Astrocyte (in vitro differentiated cells and primary cell): ENCODE measurements around the gene WWC2. TPM values are rescaled to one million over a fixed set of nuclear protein-coding genes. Genes with fewer than 3 reads are reported as not detected.

Experiments
- DNase-seq: peaks from one replicate; pipeline ENCODE4 v3.0.0-alpha.2; 2010; ENCODE audit warnings: low read depth
- FAIRE-seq: peaks from 2 replicates; lab custom pipeline; 2011; peaks lifted over from hg19 to GRCh38; lab: Jason Lieb, UNC
- H2AFZ ChIP-seq: 2 replicates; pipeline ENCODE4 v1.6.0; 2012; ENCODE audit warnings: low read depth, low read length, inconsistent platforms
- H3K27ac ChIP-seq: 2 replicates; pipeline ENCODE4 v1.5.1; 2011; ENCODE audit warnings: low read depth, low read length, inconsistent platforms
- H3K27me3 ChIP-seq: 2 replicates; pipeline ENCODE4 v1.6.0; 2011; ENCODE audit warnings: low read length, inconsistent platforms; ENCODE audit not compliant: insufficient read depth
- H3K36me3 ChIP-seq: 2 replicates; pipeline ENCODE4 v1.5.1; 2011; ENCODE audit warnings: low read length, inconsistent platforms; ENCODE audit not compliant: insufficient read depth
- H3K4me1 ChIP-seq: 2 replicates; pipeline ENCODE4 v1.5.1; 2011; ENCODE audit warnings: low read length, inconsistent platforms; ENCODE audit not compliant: insufficient read depth
- H3K4me2 ChIP-seq: 2 replicates; pipeline ENCODE4 v1.6.0; 2012; ENCODE audit warnings: low read length, inconsistent platforms
- H3K4me3 ChIP-seq: 2 replicates; pipeline ENCODE4 v1.5.1; 2011; ENCODE audit warnings: low read depth, mild to moderate bottlenecking, low read length, inconsistent platforms; ENCODE audit not compliant: insufficient read depth
- H3K79me2 ChIP-seq: 2 replicates; pipeline ENCODE4 v1.6.0; 2012; ENCODE audit warnings: mild to moderate bottlenecking, low read length, inconsistent platforms; ENCODE audit not compliant: insufficient read depth
- H3K9ac ChIP-seq: 2 replicates; pipeline ENCODE4 v1.6.0; 2012; ENCODE audit warnings: mild to moderate bottlenecking, low read length, inconsistent platforms
- H3K9me3 ChIP-seq: 2 replicates; pipeline ENCODE4 v1.5.1; 2012; ENCODE audit warnings: low read depth, mild to moderate bottlenecking, low read length, inconsistent platforms; ENCODE audit not compliant: insufficient read depth
- H4K20me1 ChIP-seq: 2 replicates; pipeline ENCODE4 v1.6.0; 2012; ENCODE audit warnings: low read length, inconsistent platforms; ENCODE audit not compliant: insufficient read depth
- H3K27ac Mint-ChIP-seq: one replicate; pipeline ENCODE4 v1.8.0; 2021; ENCODE audit warnings: mild to moderate bottlenecking, mixed read lengths; ENCODE audit not compliant: unreplicated experiment
- H3K27me3 Mint-ChIP-seq: one replicate; pipeline ENCODE4 v1.8.0; 2021; ENCODE audit warnings: low read depth, mixed read lengths; ENCODE audit not compliant: unreplicated experiment
- H3K36me3 Mint-ChIP-seq: one replicate; pipeline ENCODE4 v1.8.0; 2021; ENCODE audit warnings: low read depth, mixed read lengths; ENCODE audit not compliant: unreplicated experiment
- H3K4me1 Mint-ChIP-seq: one replicate; pipeline ENCODE4 v1.8.0; 2021; ENCODE audit warnings: low read depth, mixed read lengths; ENCODE audit not compliant: unreplicated experiment
- H3K4me3 Mint-ChIP-seq: one replicate; pipeline ENCODE4 v1.8.0; 2021; ENCODE audit warnings: mild to moderate bottlenecking, moderate library complexity, mixed read lengths; ENCODE audit not compliant: unreplicated experiment
- H3K9me3 Mint-ChIP-seq: one replicate; pipeline ENCODE4 v1.8.0; 2021; ENCODE audit warnings: mild to moderate bottlenecking, mixed read lengths; ENCODE audit not compliant: unreplicated experiment
- CTCF ChIP-seq: IDR thresholded peaks from 2 replicates; pipeline ENCODE4 v1.5.1; 2011; ENCODE audit warnings: low read depth, mild to moderate bottlenecking, inconsistent platforms, low read length, moderate library complexity; ENCODE audit not compliant: insufficient read depth
- EZH2 ChIP-seq: IDR thresholded peaks from 2 replicates; pipeline ENCODE4 v1.6.1; 2012; ENCODE audit warnings: mild to moderate bottlenecking, low read length, inconsistent platforms; ENCODE audit not compliant: insufficient read depth
- total RNA-seq: library from RNA; stranded (reverse); gene quantifications from 2 replicates; pipeline ENCODE4 v1.2.1, GENCODE V29; 2021

Gene WWC2
- total RNA-seq, 1 donor from 2014 or later, result 62.6 TPM

DNA sequence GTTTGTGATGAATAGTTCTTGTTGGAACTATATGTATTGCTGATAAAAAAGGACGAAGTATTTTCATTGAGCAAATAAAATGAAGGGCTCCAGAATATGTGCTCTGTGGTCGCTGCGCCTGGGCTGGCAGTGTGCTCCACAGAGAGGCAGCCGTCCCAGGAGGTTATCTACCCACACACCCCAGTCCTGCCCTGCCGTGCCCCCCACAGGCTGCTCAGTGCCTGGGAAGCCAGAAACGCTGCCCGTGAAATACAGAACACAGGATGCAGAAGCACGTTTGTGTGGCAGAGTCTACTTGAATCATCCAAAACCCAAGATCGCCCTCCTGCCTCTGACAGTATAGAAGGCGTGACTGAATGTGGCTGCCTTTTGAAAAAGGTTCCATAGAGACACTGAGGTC, 219.6 kb downstream of the WWC2 start:
- H3K79me2 ChIP-seq, result no peaks in the 10 kb centered on the region
- H3K4me3 ChIP-seq, result no peak overlapping the region
- no peak overlapping the region for H3K4me3 Mint-ChIP-seq
- H3K4me2 ChIP-seq, result no peak overlapping the region
- peaks cover 18% of the 10 kb centered on the region for H3K36me3 Mint-ChIP-seq
- no peaks in the 10 kb centered on the region for H4K20me1 ChIP-seq
- H2AFZ ChIP-seq, result no peak overlapping the region
- no peak for DNase-seq
- H3K36me3 ChIP-seq, result peaks cover 10% of the 10 kb centered on the region
- TF ChIP-seq EZH2 (no peak), CTCF (no peak)
- H3K27ac ChIP-seq, result no peak overlapping the region
- H3K9ac ChIP-seq, result no peak overlapping the region
- H3K27me3 ChIP-seq, result no peaks in the 10 kb centered on the region
- H3K4me1 ChIP-seq, result no peaks in the 10 kb centered on the region
- no peak overlapping the region for H3K27ac Mint-ChIP-seq
- no peaks in the 10 kb centered on the region for H3K27me3 Mint-ChIP-seq
- no peaks in the 10 kb centered on the region for H3K9me3 ChIP-seq
- no peaks in the 10 kb centered on the region for H3K9me3 Mint-ChIP-seq
- FAIRE-seq, result no peak
- H3K4me1 Mint-ChIP-seq, result no peaks in the 10 kb centered on the region

- H3K27ac Mint-ChIP-seq, result no peak within 1 kb of the TSS
- DNase-seq, result no peak
Observed at GRCh38 chr4:183320211-183321059, 221.4 kb downstream of the WWC2 start, which contains the start of gene CLDN22. Gene CLDN22 (minus strand): TSS chr4:183320276. CDS start chr4:183320218, 58 bp downstream.

More at GRCh38 chr4:183320211-183321059, 221.4 kb downstream of the WWC2 start, which contains the start of gene CLDN22:
- Mint-ChIP-seq H3K4me3 (no peak within 1 kb of the TSS), H3K27me3 (no peaks in the 10 kb centered on the region), H3K36me3 (peaks cover 13% of the 10 kb centered on the region), H3K9me3 (no peaks in the 10 kb centered on the region), H3K4me1 (no peaks in the 10 kb centered on the region)
- no peaks in the 10 kb centered on the region for H4K20me1 ChIP-seq
- no peak for TF ChIP-seq CTCF
- TF ChIP-seq EZH2, result no peak
- H3K9ac ChIP-seq, result no peak within 1 kb of the TSS
- no peak within 1 kb of the TSS for H3K4me2 ChIP-seq
- H3K27me3 ChIP-seq, result no peaks in the 10 kb centered on the region
- H3K4me1 ChIP-seq, result no peaks in the 10 kb centered on the region
- H3K27ac ChIP-seq, result no peak within 1 kb of the TSS
- FAIRE-seq, result no peak
- H3K9me3 ChIP-seq, result no peaks in the 10 kb centered on the region
- H3K36me3 ChIP-seq, result peaks cover 6% of the 10 kb centered on the region
- H3K79me2 ChIP-seq, result no peaks in the 10 kb centered on the region
- no peak within 1 kb of the TSS for H3K4me3 ChIP-seq
- H2AFZ ChIP-seq, result no peak within 1 kb of the TSS
